Measurements from ENCODE around the gene IL17RA.

- no peak for TF ChIP-seq POLR2A (IDR thresholded peaks at IDR 0.05; ENCODE audit: low read depth, low read length)
- no peak for TF ChIP-seq POLR2AphosphoS5 (IDR thresholded peaks at IDR 0.05; ENCODE audit: low read depth, low read length)
Observed at GRCh38 chr22:17152971-17153370, 68.2 kb downstream of the IL17RA start.

All from GM12891 (cell line).